Naive thymus-derived CD4-positive, alpha-beta T cell (primary cell): Measurements from ENCODE around the gene RPTOR. TPM values are rescaled to one million over a fixed set of nuclear protein-coding genes. Genes with fewer than 3 reads are reported as not detected.

Source experiments
- ATAC-seq: fragments of 150-1000 bp; cut with Tn5 transposase; 2 replicates; pipeline ENCODE4 v1.10.0; 2021; ENCODE audit warnings: mild to moderate bottlenecking, moderate library complexity
- CTCF ChIA-PET: fragments of 350-600 bp; sonication (Branson Sonifier 250); formaldehyde crosslinking; loops from one replicate; lab custom pipeline; 2021; ENCODE audit warnings: antibody characterized with exemption; lab: Charles Lee
- POLR2A ChIA-PET: fragments of 350-600 bp; sonication (Branson Sonifier 250); formaldehyde crosslinking; loops from one replicate; lab custom pipeline; 2021; ENCODE audit warnings: antibody characterized with exemption, inconsistent platforms; lab: Charles Lee
- DNase-seq, 9 donors: peaks; one replicate each; pipeline versions ENCODE4 v3.0.0 to v3.0.0-alpha.2; 2020 to 2022; ENCODE audit warnings: mixed read lengths in 1 of 9
- H3K27ac ChIP-seq: one replicate; pipeline ENCODE4 v1.7.0; 2013; ENCODE audit warnings: mild to moderate bottlenecking, low read depth, low read length, moderate library complexity
- H3K27me3 ChIP-seq, 2 donors: one replicate each; pipeline ENCODE4 v1.7.0; 2013; ENCODE audit warnings: low read length in 2 of 2, mild to moderate bottlenecking in 2 of 2, moderate library complexity in 2 of 2; ENCODE audit not compliant: control insufficient read depth in 2 of 2, insufficient read depth in 2 of 2
- H3K36me3 ChIP-seq, 3 experiments: 1 replicate in 2 of 3; 2 replicates in 1 of 3; pipeline ENCODE4 v1.7.0; 2013; ENCODE audit warnings: low read length in 3 of 3, mild to moderate bottlenecking in 3 of 3, moderate library complexity in 1 of 3; ENCODE audit not compliant: insufficient read depth in 3 of 3, control insufficient read depth in 2 of 3
- H3K4me1 ChIP-seq, 2 donors: one replicate each; pipeline ENCODE4 v1.7.0; 2013; ENCODE audit warnings: low read length in 2 of 2, mild to moderate bottlenecking in 2 of 2, moderate library complexity in 1 of 2; ENCODE audit not compliant: control insufficient read depth in 2 of 2, insufficient read depth in 2 of 2
- H3K4me3 ChIP-seq: 2 replicates; pipeline ENCODE4 v1.7.0; 2013; ENCODE audit warnings: mild to moderate bottlenecking, low read length
- H3K9me3 ChIP-seq, 3 experiments: 1 replicate in 2 of 3; 2 replicates in 1 of 3; pipeline ENCODE4 v1.7.0; 2013; ENCODE audit warnings: low read length in 3 of 3; ENCODE audit not compliant: control insufficient read depth in 2 of 3
- H3K27ac Mint-ChIP-seq, 9 donors: one replicate each; pipeline ENCODE4 v1.8.0; 2020 to 2022; ENCODE audit warnings: mixed read lengths in 9 of 9, mild to moderate bottlenecking in 8 of 9, moderate library complexity in 5 of 9, inconsistent platforms in 2 of 9
- H3K27me3 Mint-ChIP-seq, 5 donors: one replicate each; pipeline ENCODE4 v1.8.0; 2021 to 2022; ENCODE audit warnings: mixed read lengths in 5 of 5, mild to moderate bottlenecking in 1 of 5
- H3K36me3 Mint-ChIP-seq, 5 donors: one replicate each; pipeline ENCODE4 v1.8.0; 2020 to 2022; ENCODE audit warnings: mixed read lengths in 5 of 5, mild to moderate bottlenecking in 3 of 5, inconsistent platforms in 1 of 5
- H3K4me1 Mint-ChIP-seq, 7 donors: one replicate each; pipeline ENCODE4 v1.8.0; 2020 to 2022; ENCODE audit warnings: mixed read lengths in 7 of 7, mild to moderate bottlenecking in 3 of 7, inconsistent platforms in 1 of 7
- H3K4me3 Mint-ChIP-seq, 10 donors: one replicate each; pipeline ENCODE4 v1.8.0; 2020 to 2022; ENCODE audit warnings: mild to moderate bottlenecking in 10 of 10, mixed read lengths in 10 of 10, moderate library complexity in 6 of 10, inconsistent platforms in 2 of 10
- H3K9me3 Mint-ChIP-seq, 11 donors: one replicate each; pipeline ENCODE4 v1.8.0; 2020 to 2022; ENCODE audit warnings: mixed read lengths in 11 of 11, mild to moderate bottlenecking in 4 of 11, inconsistent platforms in 1 of 11, moderate library complexity in 1 of 11
- intact Hi-C, 2 donors: fragments of 100-400 bp; cut with micrococcal nuclease; formaldehyde crosslinking; loops; one replicate each; pipeline ENCODE4 v1.15.1; 2023
- polyA plus RNA-seq, 2 donors: library from polyadenylated mRNA; unstranded; fragments of 300-500 nt; fragmentation: Illumina TruSeq; gene quantifications; one replicate each; pipeline ENCODE4 v1.2.3, GENCODE V29; 2021
- total RNA-seq, 6 experiments: library from RNA in 5 of 6; stranded (reverse) in 5 of 6; gene quantifications; 1 replicate in 5 of 6; 2 replicates in 1 of 6; pipeline ENCODE4 v1.2.3 and lab custom pipeline; 2021 to 2026

RPTOR gene
- total and polyA plus RNA-seq, 7 experiments from 2014 or later = 10.9 to 89.8 (median 59.9) TPM

GRCh38 chr17:80612997-80613731 lies 68.5 kb downstream of the RPTOR start:
- POLR2A ChIA-PET = interaction anchor here (1.2 kb wide), 1 partner anchor 8 kb away, joined by 5 read pairs; no protein-coding TSS in a partner anchor
- Histone ChIP-seq H3K9me3 (no peaks in the 10 kb centered on the region), H3K27ac (no peak overlapping the region), H3K4me1 (peaks cover 0 to 44% of the 10 kb centered on the region in 2 donors), H3K36me3 (no peaks in the 10 kb centered on the region), H3K4me3 (no peak overlapping the region), H3K27me3 (no peaks in the 10 kb centered on the region)
- H3K36me3 Mint-ChIP-seq = peaks cover 0 to 8% (median 4%) of the 10 kb centered on the region in 5 donors
- intact Hi-C loops = no loop called here
- H3K27me3 Mint-ChIP-seq = no peaks in the 10 kb centered on the region
- no peak for ATAC-seq
- CTCF ChIA-PET = no interaction called here
- H3K4me1 Mint-ChIP-seq = peaks cover 28 to 80% (median 69%) of the 10 kb centered on the region in 7 donors
- H3K27ac Mint-ChIP-seq = peak overlapping the region; percentile 19 to 94 (median 82)
- no peaks in the 10 kb centered on the region for H3K9me3 Mint-ChIP-seq
- DNase-seq = no peak
- peak overlapping the region in 8 of 10 donors; percentile 18 to 72 (median 49) for H3K4me3 Mint-ChIP-seq

GRCh38 chr17:80613732-80614071 lies 69.1 kb downstream of the RPTOR start:
- H3K4me3 ChIP-seq = no peak overlapping the region
- Mint-ChIP-seq H3K4me1 (peaks cover 31 to 80% (median 71%) of the 10 kb centered on the region in 7 donors), H3K36me3 (peaks cover 0 to 8% (median 4%) of the 10 kb centered on the region in 5 donors), H3K27ac (peak overlapping the region in 8 of 9 donors; percentile 60 to 94 (median 86)), H3K4me3 (peak overlapping the region in 6 of 10 donors; percentile 39 to 72 (median 62)), H3K9me3 (no peaks in the 10 kb centered on the region), H3K27me3 (no peaks in the 10 kb centered on the region)
- POLR2A ChIA-PET = no interaction called here
- H3K4me1 ChIP-seq = peaks cover 0 to 48% of the 10 kb centered on the region in 2 donors
- H3K36me3 ChIP-seq = no peaks in the 10 kb centered on the region
- no peaks in the 10 kb centered on the region for H3K9me3 ChIP-seq
- no peaks in the 10 kb centered on the region for H3K27me3 ChIP-seq
- DNase-seq (no peak), ATAC-seq (no peak)
- intact Hi-C loops = no loop called here
- H3K27ac ChIP-seq = peak overlapping the region; percentile 59
- CTCF ChIA-PET = no interaction called here

GRCh38 chr17:80614332-80615047 lies 69.9 kb downstream of the RPTOR start:
- Histone ChIP-seq H3K9me3 (no peaks in the 10 kb centered on the region), H3K27me3 (no peaks in the 10 kb centered on the region), H3K4me1 (peaks cover 0 to 48% of the 10 kb centered on the region in 2 donors), H3K36me3 (no peaks in the 10 kb centered on the region), H3K27ac (peak overlapping the region; percentile 59), H3K4me3 (no peak overlapping the region)
- ChIA-PET CTCF (no interaction called here), POLR2A (interaction anchor here (0.6 to 0.8 kb wide), 3 partner anchors 10 to 178 kb away, joined by 3 read pairs; no protein-coding TSS in a partner anchor)
- H3K4me1 Mint-ChIP-seq = peaks cover 31 to 78% (median 73%) of the 10 kb centered on the region in 7 donors
- no peaks in the 10 kb centered on the region for H3K9me3 Mint-ChIP-seq
- H3K27ac Mint-ChIP-seq = peak overlapping the region; percentile 55 to 94 (median 82)
- peaks cover 0 to 7% (median 4%) of the 10 kb centered on the region in 5 donors for H3K36me3 Mint-ChIP-seq
- ATAC-seq (peak; percentile 53), DNase-seq (peak in 6 of 9 donors; percentile 20 to 59 (median 34))
- peak overlapping the region in 9 of 10 donors; percentile 10 to 70 (median 54) for H3K4me3 Mint-ChIP-seq
- intact Hi-C loops = no loop called here
- no peaks in the 10 kb centered on the region for H3K27me3 Mint-ChIP-seq

- ChIA-PET CTCF (no interaction called here), POLR2A (no interaction called here)
- Mint-ChIP-seq H3K4me1 (peaks cover 26 to 73% (median 67%) of the 10 kb centered on the region in 7 donors), H3K27ac (peak overlapping the region in 8 of 9 donors; percentile 59 to 94 (median 89)), H3K9me3 (no peaks in the 10 kb centered on the region), H3K4me3 (peak overlapping the region in 5 of 10 donors; percentile 1 to 70 (median 54)), H3K27me3 (no peaks in the 10 kb centered on the region), H3K36me3 (peaks cover 0 to 9% (median 0%) of the 10 kb centered on the region in 5 donors)
- intact Hi-C loops = no loop called here
- Histone ChIP-seq H3K4me3 (no peak overlapping the region), H3K27me3 (no peaks in the 10 kb centered on the region), H3K4me1 (peaks cover 0 to 41% of the 10 kb centered on the region in 2 donors), H3K36me3 (no peaks in the 10 kb centered on the region), H3K27ac (peak overlapping the region; percentile 59), H3K9me3 (no peaks in the 10 kb centered on the region)
- ATAC-seq = no peak
- DNase-seq = no peak
Observed at GRCh38 chr17:80615376-80615775, 70.7 kb downstream of the RPTOR start.

- H3K27me3 Mint-ChIP-seq = no peaks in the 10 kb centered on the region
- H3K4me1 Mint-ChIP-seq = peaks cover 32 to 74% (median 70%) of the 10 kb centered on the region in 7 donors
- H3K27ac Mint-ChIP-seq = peak overlapping the region in 2 of 9 donors; percentile 17 to 32
- H3K4me3 Mint-ChIP-seq = peak overlapping the region in 1 of 10 donors; percentile 43
- no peaks in the 10 kb centered on the region for H3K27me3 ChIP-seq
- no peak overlapping the region for H3K4me3 ChIP-seq
- no peak overlapping the region for H3K27ac ChIP-seq
- POLR2A ChIA-PET = interaction anchor here (0.6 kb wide), 1 partner anchor 12 kb away, joined by 4 read pairs; no protein-coding TSS in a partner anchor
- intact Hi-C loops = no loop called here
- CTCF ChIA-PET = no interaction called here
- H3K4me1 ChIP-seq = peaks cover 2 to 41% of the 10 kb centered on the region in 2 donors
- DNase-seq (no peak), ATAC-seq (no peak)
- no peaks in the 10 kb centered on the region for H3K9me3 ChIP-seq
- peaks cover 0 to 9% (median 0%) of the 10 kb centered on the region in 5 donors for H3K36me3 Mint-ChIP-seq
- no peaks in the 10 kb centered on the region for H3K9me3 Mint-ChIP-seq
- no peaks in the 10 kb centered on the region for H3K36me3 ChIP-seq
Observed at GRCh38 chr17:80616705-80617104, 72.1 kb downstream of the RPTOR start.

- Mint-ChIP-seq H3K27ac (peak overlapping the region in 6 of 9 donors; percentile 13 to 62 (median 44)), H3K4me3 (peak overlapping the region in 2 of 10 donors; percentile 1 to 18), H3K9me3 (no peaks in the 10 kb centered on the region), H3K36me3 (peaks cover 0 to 9% (median 0%) of the 10 kb centered on the region in 5 donors), H3K4me1 (peaks cover 31 to 71% (median 62%) of the 10 kb centered on the region in 7 donors), H3K27me3 (no peaks in the 10 kb centered on the region)
- ATAC-seq (no peak), DNase-seq (no peak)
- Histone ChIP-seq H3K27me3 (no peaks in the 10 kb centered on the region), H3K4me3 (no peak overlapping the region), H3K4me1 (peaks cover 11 to 43% of the 10 kb centered on the region in 2 donors), H3K9me3 (no peaks in the 10 kb centered on the region), H3K36me3 (no peaks in the 10 kb centered on the region), H3K27ac (no peak overlapping the region)
- intact Hi-C loops = no loop called here
- ChIA-PET CTCF (interaction anchor here (0.6 kb wide), 1 partner anchor 64 kb away, joined by 4 read pairs; no protein-coding TSS in a partner anchor), POLR2A (interaction anchor here (1.6 kb wide), 1 partner anchor 19 kb away, joined by 4 read pairs; no protein-coding TSS in a partner anchor)
Observed at GRCh38 chr17:80618304-80618703, 73.7 kb downstream of the RPTOR start.
